Upper lobe of left lung (tissue), 6 donors: ENCODE data around the gene CEP170B. TPM values are rescaled to one million over a fixed set of nuclear protein-coding genes. Genes with fewer than 3 reads are reported as not detected.
"Not testable (repeated sequence)": the region's sequence is repeated elsewhere in the genome, so short reads cannot be mapped to it uniquely, and the experiment has no call there.

Experiments
- ATAC-seq, 2 donors: fragments of 200-7000 bp; cut with Tn5 transposase; one replicate each; pipeline ENCODE4 v1.9.1; 2022; ENCODE audit warnings: mild to moderate bottlenecking in 2 of 2, moderate library complexity in 2 of 2; ENCODE audit not compliant: low FRiP score in 2 of 2
- DNase-seq, 2 donors: peaks; one replicate each; pipeline ENCODE4 v3.0.0-alpha.2; 2019 to 2020
- H3K27ac ChIP-seq, 4 donors: fragments of 200-600 bp; sonication (generic); one replicate each; pipeline ENCODE4 v1.5.1; 2016 to 2019
- H3K27me3 ChIP-seq, 4 donors: fragments of 200-600 bp; sonication (generic); one replicate each; pipeline ENCODE4 v1.5.1; 2017 to 2019
- H3K36me3 ChIP-seq, 4 donors: fragments of 200-600 bp; sonication (generic); one replicate each; pipeline ENCODE4 v1.5.1; 2016 to 2019
- H3K4me1 ChIP-seq, 4 donors: fragments of 200-600 bp; sonication (generic); one replicate each; pipeline ENCODE4 v1.5.1; 2018 to 2019
- H3K4me3 ChIP-seq, 4 donors: fragments of 200-600 bp; sonication (generic); one replicate each; pipeline ENCODE4 v1.5.1; 2017 to 2019; ENCODE audit warnings: mild to moderate bottlenecking in 2 of 4, moderate library complexity in 1 of 4
- H3K9me3 ChIP-seq, 4 donors: fragments of 200-600 bp; sonication (generic); one replicate each; pipeline ENCODE4 v1.5.1; 2018 to 2019
- CTCF ChIP-seq, 6 experiments: fragments of 450-650 bp in 4 of 6; fragments of 200-600 bp in 2 of 6; sonication (generic) in 2 of 6; IDR thresholded peaks; one replicate each; pipeline ENCODE4 v1.5.1; 2016 to 2019; ENCODE audit warnings: antibody characterized with exemption in 6 of 6
- EP300 ChIP-seq, 4 donors: sonication (generic); formaldehyde crosslinking; IDR thresholded peaks; one replicate each; pipeline ENCODE4 v1.5.1; 2017; ENCODE audit warnings: antibody characterized with exemption in 4 of 4, control low read depth in 2 of 4
- POLR2A ChIP-seq, 4 donors: fragments of 450-650 bp; IDR thresholded peaks; one replicate each; pipeline ENCODE4 v1.5.1; 2016 to 2017; ENCODE audit warnings: antibody characterized with exemption in 4 of 4, mild to moderate bottlenecking in 2 of 4
- POLR2AphosphoS5 ChIP-seq, 2 donors: sonication (generic); formaldehyde crosslinking; IDR thresholded peaks; one replicate each; pipeline ENCODE4 v1.5.1; 2017; ENCODE audit warnings: antibody characterized with exemption in 2 of 2
- WGBS, 2 donors: methylation state at CpG; one replicate each; pipeline ENCODE4 v1.1.5; 2017 to 2018; 5-methylcytosine and 5-hydroxymethylcytosine counted together
- total RNA-seq, 6 donors: library from RNA; depleted of rRNA in 4 of 6; stranded (reverse); fragments of >200 nt in 4 of 6; gene quantifications; one replicate each; pipeline versions ENCODE4 v1.1.0 to v1.2.1, GENCODE V29; 2016 to 2021
- donor health status: DM: no; HTN: no; CAD: no; lungs with moderate emphysema.
- donor health status: DM: no; HTN: yes; CAD: no; lungs with severe emphysema.

The CEP170B gene
- total RNA-seq, 6 donors from 2014 or later: 24.2 to 57.8 (median 35.6) TPM

- WGBS, 2 donors: 7 to 9% methylated on average over 29 to 39 of the region's 39 CpGs
- peak overlapping the region in 2 of 4 donors; percentile 48 to 49 for H3K27ac ChIP-seq
- DNase-seq (peak; percentile 55 to 89), ATAC-seq (peak; percentile 65 to 83)
- H3K4me3 ChIP-seq: peak overlapping the region; percentile 35 to 64 (median 50)
- no peaks in the 10 kb centered on the region for H3K27me3 ChIP-seq
- TF ChIP-seq EP300 (IDR thresholded peaks at IDR 0.05): no peak
- TF ChIP-seq CTCF (IDR thresholded peaks at IDR 0.05): peak; percentile 34 to 71 (median 50)
- peaks cover 19 to 25% (median 21%) of the 10 kb centered on the region in 4 donors for H3K4me1 ChIP-seq
- H3K9me3 ChIP-seq: no peaks in the 10 kb centered on the region
- no peaks in the 10 kb centered on the region for H3K36me3 ChIP-seq
Observed at GRCh38 chr14:104827177-104828055, 37.7 kb upstream of the CEP170B start.

- TF ChIP-seq POLR2A (IDR thresholded peaks at IDR 0.05) (no peak), POLR2AphosphoS5 (IDR thresholded peaks at IDR 0.05) (no peak), EP300 (IDR thresholded peaks at IDR 0.05) (no peak), CTCF (IDR thresholded peaks at IDR 0.05) (no peak)
- 77 to 79% methylated on average over 9 of the region's 9 CpGs for WGBS, 2 donors
- DNase-seq: no peak
- Histone ChIP-seq H3K36me3 (no peaks in the 10 kb centered on the region), H3K4me1 (peaks cover 13 to 20% (median 18%) of the 10 kb centered on the region in 4 donors), H3K27me3 (no peaks in the 10 kb centered on the region), H3K27ac (no peak overlapping the region), H3K4me3 (no peak overlapping the region), H3K9me3 (no peaks in the 10 kb centered on the region)
- ATAC-seq: no peak
Observed at GRCh38 chr14:104830781-104831180, 34.3 kb upstream of the CEP170B start.

- 95 to 96% methylated on average over 23 to 27 of the region's 41 CpGs for WGBS, 2 donors
- not testable (repeated sequence) for H3K36me3 ChIP-seq, H3K9me3 ChIP-seq, H3K4me1 ChIP-seq, H3K27ac ChIP-seq, ATAC-seq, H3K27me3 ChIP-seq, H3K4me3 ChIP-seq
- peak in 1 of 2 donors; percentile 74 for DNase-seq
Observed at GRCh38 chr14:104836171-104836935, 28.7 kb upstream of the CEP170B start.

- ATAC-seq (no peak), DNase-seq (no peak)
- Histone ChIP-seq H3K36me3 (no peaks in the 10 kb centered on the region), H3K4me3 (no peak overlapping the region), H3K4me1 (peaks cover 14 to 17% (median 16%) of the 10 kb centered on the region in 4 donors), H3K9me3 (no peaks in the 10 kb centered on the region), H3K27me3 (peaks cover 0 to 30% (median 9%) of the 10 kb centered on the region in 4 donors), H3K27ac (no peak overlapping the region)
- WGBS, 2 donors: 74 to 83% methylated on average over 1 of the region's 1 CpG
- no peak for TF ChIP-seq CTCF (IDR thresholded peaks at IDR 0.05)
- no peak for TF ChIP-seq POLR2AphosphoS5 (IDR thresholded peaks at IDR 0.05)
- TF ChIP-seq EP300 (IDR thresholded peaks at IDR 0.05): no peak
- no peak for TF ChIP-seq POLR2A (IDR thresholded peaks at IDR 0.05)
Observed at GRCh38 chr14:104841730-104842129, 23.3 kb upstream of the CEP170B start.

- peaks cover 14 to 17% (median 16%) of the 10 kb centered on the region in 4 donors for H3K4me1 ChIP-seq
- H3K27ac ChIP-seq: no peak overlapping the region
- WGBS, 2 donors: 52 to 75% methylated on average over 4 to 12 of the region's 13 CpGs
- H3K27me3 ChIP-seq: peaks cover 0 to 30% (median 9%) of the 10 kb centered on the region in 4 donors
- TF ChIP-seq CTCF (IDR thresholded peaks at IDR 0.05): no peak
- no peak for TF ChIP-seq POLR2AphosphoS5 (IDR thresholded peaks at IDR 0.05)
- no peak for TF ChIP-seq EP300 (IDR thresholded peaks at IDR 0.05)
- H3K36me3 ChIP-seq: no peaks in the 10 kb centered on the region
- DNase-seq (no peak), ATAC-seq (no peak)
- no peaks in the 10 kb centered on the region for H3K9me3 ChIP-seq
- H3K4me3 ChIP-seq: peak overlapping the region in 2 of 4 donors; percentile 43 to 46
Observed at GRCh38 chr14:104843006-104843405, 22.1 kb upstream of the CEP170B start.
